Naive thymus-derived CD4-positive, alpha-beta T cell (primary cell): ENCODE measurements around the gene SRP9. TPM values are rescaled to one million over a fixed set of nuclear protein-coding genes. Genes with fewer than 3 reads are reported as not detected.

ENCODE experiments used
- ATAC-seq: fragments of 150-1000 bp; cut with Tn5 transposase; 2 replicates; pipeline ENCODE4 v1.10.0; 2021; ENCODE audit warnings: mild to moderate bottlenecking, moderate library complexity
- CTCF ChIA-PET: fragments of 350-600 bp; sonication (Branson Sonifier 250); formaldehyde crosslinking; loops from one replicate; lab custom pipeline; 2021; ENCODE audit warnings: antibody characterized with exemption; lab: Charles Lee
- POLR2A ChIA-PET: fragments of 350-600 bp; sonication (Branson Sonifier 250); formaldehyde crosslinking; loops from one replicate; lab custom pipeline; 2021; ENCODE audit warnings: antibody characterized with exemption, inconsistent platforms; lab: Charles Lee
- DNase-seq, 9 donors: peaks; one replicate each; pipeline versions ENCODE4 v3.0.0 to v3.0.0-alpha.2; 2020 to 2022; ENCODE audit warnings: mixed read lengths in 1 of 9
- H3K27ac ChIP-seq: one replicate; pipeline ENCODE4 v1.7.0; 2013; ENCODE audit warnings: mild to moderate bottlenecking, low read depth, low read length, moderate library complexity
- H3K27me3 ChIP-seq, 2 donors: one replicate each; pipeline ENCODE4 v1.7.0; 2013; ENCODE audit warnings: low read length in 2 of 2, mild to moderate bottlenecking in 2 of 2, moderate library complexity in 2 of 2; ENCODE audit not compliant: control insufficient read depth in 2 of 2, insufficient read depth in 2 of 2
- H3K36me3 ChIP-seq, 3 experiments: 1 replicate in 2 of 3; 2 replicates in 1 of 3; pipeline ENCODE4 v1.7.0; 2013; ENCODE audit warnings: low read length in 3 of 3, mild to moderate bottlenecking in 3 of 3, moderate library complexity in 1 of 3; ENCODE audit not compliant: insufficient read depth in 3 of 3, control insufficient read depth in 2 of 3
- H3K4me1 ChIP-seq, 2 donors: one replicate each; pipeline ENCODE4 v1.7.0; 2013; ENCODE audit warnings: low read length in 2 of 2, mild to moderate bottlenecking in 2 of 2, moderate library complexity in 1 of 2; ENCODE audit not compliant: control insufficient read depth in 2 of 2, insufficient read depth in 2 of 2
- H3K4me3 ChIP-seq: 2 replicates; pipeline ENCODE4 v1.7.0; 2013; ENCODE audit warnings: mild to moderate bottlenecking, low read length
- H3K9me3 ChIP-seq, 3 experiments: 1 replicate in 2 of 3; 2 replicates in 1 of 3; pipeline ENCODE4 v1.7.0; 2013; ENCODE audit warnings: low read length in 3 of 3; ENCODE audit not compliant: control insufficient read depth in 2 of 3
- H3K27ac Mint-ChIP-seq, 9 donors: one replicate each; pipeline ENCODE4 v1.8.0; 2020 to 2022; ENCODE audit warnings: mixed read lengths in 9 of 9, mild to moderate bottlenecking in 8 of 9, moderate library complexity in 5 of 9, inconsistent platforms in 2 of 9
- H3K27me3 Mint-ChIP-seq, 5 donors: one replicate each; pipeline ENCODE4 v1.8.0; 2021 to 2022; ENCODE audit warnings: mixed read lengths in 5 of 5, mild to moderate bottlenecking in 1 of 5
- H3K36me3 Mint-ChIP-seq, 5 donors: one replicate each; pipeline ENCODE4 v1.8.0; 2020 to 2022; ENCODE audit warnings: mixed read lengths in 5 of 5, mild to moderate bottlenecking in 3 of 5, inconsistent platforms in 1 of 5
- H3K4me1 Mint-ChIP-seq, 7 donors: one replicate each; pipeline ENCODE4 v1.8.0; 2020 to 2022; ENCODE audit warnings: mixed read lengths in 7 of 7, mild to moderate bottlenecking in 3 of 7, inconsistent platforms in 1 of 7
- H3K4me3 Mint-ChIP-seq, 10 donors: one replicate each; pipeline ENCODE4 v1.8.0; 2020 to 2022; ENCODE audit warnings: mild to moderate bottlenecking in 10 of 10, mixed read lengths in 10 of 10, moderate library complexity in 6 of 10, inconsistent platforms in 2 of 10
- H3K9me3 Mint-ChIP-seq, 11 donors: one replicate each; pipeline ENCODE4 v1.8.0; 2020 to 2022; ENCODE audit warnings: mixed read lengths in 11 of 11, mild to moderate bottlenecking in 4 of 11, inconsistent platforms in 1 of 11, moderate library complexity in 1 of 11
- intact Hi-C, 2 donors: fragments of 100-400 bp; cut with micrococcal nuclease; formaldehyde crosslinking; loops; one replicate each; pipeline ENCODE4 v1.15.1; 2023
- polyA plus RNA-seq, 2 donors: library from polyadenylated mRNA; unstranded; fragments of 300-500 nt; fragmentation: Illumina TruSeq; gene quantifications; one replicate each; pipeline ENCODE4 v1.2.3, GENCODE V29; 2021
- total RNA-seq, 6 experiments: library from RNA in 5 of 6; stranded (reverse) in 5 of 6; gene quantifications; 1 replicate in 5 of 6; 2 replicates in 1 of 6; pipeline ENCODE4 v1.2.3 and lab custom pipeline; 2021 to 2026

Gene SRP9
- total RNA-seq, result 100 to 1,000 TPM in 3 of 5 experiments, 10 to 100 TPM in 2; 76.1 to 193 (median 145) TPM
- 100 to 1,000 TPM; 179 to 349 TPM for polyA plus RNA-seq
- total RNA-seq (lab: John Stamatoyannopoulos, UW), result 22.2 reads per million, percentile 53 among the genes with 10 or more reads in this experiment

- Histone ChIP-seq H3K4me1 (peaks cover 22 to 51% of the 10 kb centered on the region in 2 donors), H3K36me3 (no peaks in the 10 kb centered on the region), H3K9me3 (no peaks in the 10 kb centered on the region), H3K4me3 (peak within 1 kb of the TSS; percentile 94), H3K27me3 (no peaks in the 10 kb centered on the region), H3K27ac (peak within 1 kb of the TSS; percentile 97)
- ATAC-seq, result peak; percentile 98
- ChIA-PET POLR2A (interaction anchor here (0.6 to 4.0 kb wide), 57 partner anchors 8 to 1542 kb away, joined by 3 to 54 read pairs (median 5); partner anchors contain the start of genes EPHX1, H3-3A, LBR and PYCR2), CTCF (interaction anchor here (0.7 to 2.5 kb wide), 15 partner anchors 15 to 348 kb away, joined by 3 to 14 read pairs (median 3); partner anchors contain the start of genes EPHX1, SDE2 and TMEM63A)
- peaks cover 17 to 54% (median 36%) of the 10 kb centered on the region in 7 donors for H3K4me1 Mint-ChIP-seq
- no peaks in the 10 kb centered on the region for H3K27me3 Mint-ChIP-seq
- no peak within 1 kb of the TSS for H3K4me3 Mint-ChIP-seq
- H3K27ac Mint-ChIP-seq, result no peak within 1 kb of the TSS
- DNase-seq, result peak; percentile 97 to 100 (median 99)
- intact Hi-C loops, result loop anchor here (1.0 to 10.0 kb wide), 22 partner anchors 33 to 1165 kb away; partner anchors contain the start of genes EPHX1 (in 2 of the 2), LBR (in 2 of the 2), PARP1 (in 2 of the 2) and PYCR2 (in 2 of the 2)
- H3K9me3 Mint-ChIP-seq, result peaks cover 0 to 2% (median 0%) of the 10 kb centered on the region in 11 donors
- H3K36me3 Mint-ChIP-seq, result peaks cover 5 to 18% (median 14%) of the 10 kb centered on the region in 5 donors
These were observed at the start of gene SRP9 for GRCh38 chr1:225777583-225778336. SRP9 (plus strand) TSS chr1:225777826; CDS start chr1:225777941, 115 bp downstream.

GRCh38 chr1:225731491-225731890 lies 46.1 kb upstream of the SRP9 start:
- Histone ChIP-seq H3K9me3 (no peaks in the 10 kb centered on the region), H3K36me3 (no peaks in the 10 kb centered on the region), H3K4me3 (no peak overlapping the region), H3K27ac (no peak overlapping the region), H3K4me1 (no peaks in the 10 kb centered on the region), H3K27me3 (no peaks in the 10 kb centered on the region)
- CTCF ChIA-PET, result no interaction called here
- no peak for ATAC-seq
- Mint-ChIP-seq H3K9me3 (no peaks in the 10 kb centered on the region), H3K4me3 (no peak overlapping the region), H3K27ac (no peak overlapping the region), H3K4me1 (no peaks in the 10 kb centered on the region), H3K27me3 (peaks cover 0 to 4% (median 0%) of the 10 kb centered on the region in 5 donors), H3K36me3 (no peaks in the 10 kb centered on the region)
- intact Hi-C loops, result no loop called here
- DNase-seq, result no peak
- POLR2A ChIA-PET, result no interaction called here

- Histone ChIP-seq H3K36me3 (no peaks in the 10 kb centered on the region), H3K4me1 (no peaks in the 10 kb centered on the region), H3K9me3 (no peaks in the 10 kb centered on the region), H3K27me3 (no peaks in the 10 kb centered on the region), H3K27ac (no peak overlapping the region), H3K4me3 (no peak overlapping the region)
- Mint-ChIP-seq H3K4me1 (no peaks in the 10 kb centered on the region), H3K27me3 (peaks cover 0 to 4% (median 0%) of the 10 kb centered on the region in 5 donors), H3K4me3 (no peak overlapping the region), H3K27ac (no peak overlapping the region), H3K36me3 (no peaks in the 10 kb centered on the region), H3K9me3 (no peaks in the 10 kb centered on the region)
- POLR2A ChIA-PET, result no interaction called here
- no peak for DNase-seq
- ATAC-seq, result no peak
- CTCF ChIA-PET, result no interaction called here
- intact Hi-C loops, result no loop called here
These were observed 44.4 kb upstream of the SRP9 start for GRCh38 chr1:225733254-225733653.

DNA sequence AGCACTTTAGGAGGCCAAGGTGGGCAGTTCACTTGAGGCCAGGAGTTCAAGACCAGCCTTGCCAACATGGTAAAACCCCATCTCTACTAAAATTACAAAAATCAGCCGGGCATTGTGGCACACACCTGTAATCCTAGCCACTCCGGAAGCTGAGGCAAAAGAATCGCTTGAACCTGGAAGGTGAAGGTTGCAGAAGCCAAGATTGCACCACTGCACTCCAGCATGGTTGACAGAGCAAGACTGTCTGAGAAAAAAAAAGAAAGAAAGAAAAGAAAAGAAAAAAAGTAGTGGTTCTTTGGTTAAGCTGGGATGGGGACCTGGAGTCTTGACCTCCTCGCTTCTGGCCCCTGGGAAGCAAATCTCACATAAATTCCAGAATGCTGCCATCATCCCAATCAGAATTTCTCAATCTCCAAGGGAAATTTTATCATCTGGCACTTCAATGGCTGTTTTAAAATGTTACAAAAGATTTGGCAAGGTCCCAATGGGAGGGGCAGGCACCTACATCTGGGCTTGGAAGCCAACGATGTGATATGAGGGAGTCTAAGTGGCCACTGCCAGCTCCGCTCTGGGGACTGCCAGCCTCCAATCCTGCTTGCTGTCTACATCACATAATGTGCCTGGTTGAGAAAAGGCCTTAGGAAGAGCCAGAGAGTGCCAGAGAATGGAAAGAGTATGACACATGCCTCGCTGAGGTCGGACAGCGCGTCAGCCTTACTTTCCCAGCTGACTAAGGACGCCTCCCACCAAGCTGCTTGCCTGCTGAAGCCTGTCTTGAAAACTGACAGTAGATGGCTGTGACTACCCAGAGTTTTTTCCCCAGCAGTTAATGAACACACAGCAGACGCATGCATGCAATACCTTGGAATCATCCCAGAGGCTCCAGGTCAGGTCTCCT lies 42.1 kb upstream of the SRP9 start:
- H3K9me3 ChIP-seq, result no peaks in the 10 kb centered on the region
- no peaks in the 10 kb centered on the region for H3K27me3 ChIP-seq
- CTCF ChIA-PET, result no interaction called here
- no peaks in the 10 kb centered on the region for H3K9me3 Mint-ChIP-seq
- no peaks in the 10 kb centered on the region for H3K36me3 ChIP-seq
- no peak overlapping the region for H3K4me3 ChIP-seq
- ATAC-seq (no peak), DNase-seq (no peak)
- peaks cover 0 to 4% (median 0%) of the 10 kb centered on the region in 5 donors for H3K27me3 Mint-ChIP-seq
- POLR2A ChIA-PET, result no interaction called here
- no peak overlapping the region for H3K4me3 Mint-ChIP-seq
- intact Hi-C loops, result no loop called here
- H3K36me3 Mint-ChIP-seq, result no peaks in the 10 kb centered on the region
- H3K4me1 Mint-ChIP-seq, result no peaks in the 10 kb centered on the region
- no peak overlapping the region for H3K27ac Mint-ChIP-seq
- no peak overlapping the region for H3K27ac ChIP-seq
- no peaks in the 10 kb centered on the region for H3K4me1 ChIP-seq

GRCh38 chr1:225736437-225737098 lies 41.1 kb upstream of the SRP9 start:
- intact Hi-C loops, result no loop called here
- H3K9me3 Mint-ChIP-seq, result no peaks in the 10 kb centered on the region
- H3K4me3 ChIP-seq, result no peak overlapping the region
- no peaks in the 10 kb centered on the region for H3K36me3 ChIP-seq
- POLR2A ChIA-PET, result no interaction called here
- peaks cover 0 to 4% (median 0%) of the 10 kb centered on the region in 5 donors for H3K27me3 Mint-ChIP-seq
- H3K27ac ChIP-seq, result no peak overlapping the region
- no peak overlapping the region for H3K27ac Mint-ChIP-seq
- H3K4me1 Mint-ChIP-seq, result no peaks in the 10 kb centered on the region
- H3K36me3 Mint-ChIP-seq, result no peaks in the 10 kb centered on the region
- CTCF ChIA-PET, result no interaction called here
- ATAC-seq (no peak), DNase-seq (no peak)
- no peaks in the 10 kb centered on the region for H3K9me3 ChIP-seq
- no peaks in the 10 kb centered on the region for H3K27me3 ChIP-seq
- H3K4me3 Mint-ChIP-seq, result no peak overlapping the region
- no peaks in the 10 kb centered on the region for H3K4me1 ChIP-seq

DNA sequence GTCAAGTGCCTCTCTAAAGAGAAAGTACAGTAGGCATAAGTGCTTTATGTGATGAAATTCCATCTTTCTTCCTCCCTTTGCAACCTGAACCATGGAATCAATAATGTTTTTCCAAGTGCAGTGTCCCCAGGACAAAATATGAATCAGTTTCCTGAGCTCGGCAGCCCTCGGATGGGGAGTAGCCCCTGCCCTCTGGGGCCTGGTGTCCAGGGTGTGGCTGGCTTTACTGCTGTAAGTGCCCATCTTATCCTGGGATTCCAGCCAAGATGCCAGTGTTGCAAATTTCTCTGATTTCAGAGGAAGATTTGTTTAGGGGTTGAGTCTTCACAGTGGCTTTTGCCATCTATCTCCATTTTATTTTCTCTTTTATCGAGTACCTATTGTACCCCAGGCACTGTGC lies 40.5 kb upstream of the SRP9 start:
- Histone ChIP-seq H3K4me3 (no peak overlapping the region), H3K9me3 (no peaks in the 10 kb centered on the region), H3K27me3 (no peaks in the 10 kb centered on the region), H3K4me1 (no peaks in the 10 kb centered on the region), H3K36me3 (no peaks in the 10 kb centered on the region), H3K27ac (no peak overlapping the region)
- Mint-ChIP-seq H3K36me3 (no peaks in the 10 kb centered on the region), H3K27me3 (peaks cover 0 to 4% (median 0%) of the 10 kb centered on the region in 5 donors), H3K27ac (no peak overlapping the region), H3K4me3 (no peak overlapping the region), H3K9me3 (no peaks in the 10 kb centered on the region), H3K4me1 (no peaks in the 10 kb centered on the region)
- CTCF ChIA-PET, result no interaction called here
- no peak for DNase-seq
- ATAC-seq, result no peak
- POLR2A ChIA-PET, result no interaction called here
- intact Hi-C loops, result no loop called here
